KMS-11 (cell line): ENCODE data around the gene HSD11B1L.

Experiments
- H2AFZ ChIP-seq: fragments of 200-600 bp; sonication (generic); 2 replicates; pipeline ENCODE4 v1.6.1; 2016; ENCODE audit warnings: antibody characterized with exemption, mixed run types, low read depth
- H3K27ac ChIP-seq: fragments of 200-600 bp; sonication (generic); 2 replicates; pipeline ENCODE4 v1.6.1; 2016; ENCODE audit warnings: mild to moderate bottlenecking, mixed run types
- H3K27me3 ChIP-seq: fragments of 200-600 bp; sonication (generic); 2 replicates; pipeline ENCODE4 v1.6.1; 2017; ENCODE audit warnings: mild to moderate bottlenecking, low read depth, mixed run types, moderate library complexity; ENCODE audit not compliant: insufficient read depth
- H3K36me3 ChIP-seq: fragments of 200-600 bp; sonication (generic); 2 replicates; pipeline ENCODE4 v1.6.1; 2017; ENCODE audit warnings: mild to moderate bottlenecking, mixed run types; ENCODE audit not compliant: insufficient read depth
- H3K4me1 ChIP-seq: fragments of 200-600 bp; sonication (generic); 2 replicates; pipeline ENCODE4 v1.6.1; 2016; ENCODE audit warnings: mild to moderate bottlenecking, low read depth, mixed run types; ENCODE audit not compliant: poor library complexity, severe bottlenecking
- H3K4me2 ChIP-seq: fragments of 200-600 bp; sonication (generic); 2 replicates; pipeline ENCODE4 v1.7.0; 2016; ENCODE audit warnings: mild to moderate bottlenecking, mixed run types
- H3K4me3 ChIP-seq: fragments of 200-600 bp; sonication (generic); IDR thresholded peaks from 2 replicates; pipeline ENCODE4 v1.6.1; 2017; ENCODE audit warnings: low read depth, low read length, mixed read lengths; ENCODE audit not compliant: insufficient read depth
- H3K79me2 ChIP-seq: fragments of 200-600 bp; sonication (generic); 2 replicates; pipeline ENCODE4 v1.6.1; 2016; ENCODE audit warnings: low read depth, mixed run types; ENCODE audit not compliant: insufficient read depth
- H3K9ac ChIP-seq: fragments of 200-600 bp; sonication (generic); 2 replicates; pipeline ENCODE4 v1.6.1; 2016; ENCODE audit warnings: mild to moderate bottlenecking, mixed run types
- H4K20me1 ChIP-seq: fragments of 200-600 bp; sonication (generic); 2 replicates; pipeline ENCODE4 v1.6.1; 2016; ENCODE audit warnings: mild to moderate bottlenecking, mixed run types; ENCODE audit not compliant: insufficient read depth
- TF ChIP-seq, protein P1 (sequence below): fragments of 200-600 bp; sonication (generic); conservative IDR thresholded peaks from 2 replicates; pipeline ENCODE4 v1.6.1; 2017; ENCODE audit warnings: low read depth, mild to moderate bottlenecking, antibody characterized with exemption, low read length, moderate library complexity, mixed read lengths

The HSD11B1L gene

DNA sequence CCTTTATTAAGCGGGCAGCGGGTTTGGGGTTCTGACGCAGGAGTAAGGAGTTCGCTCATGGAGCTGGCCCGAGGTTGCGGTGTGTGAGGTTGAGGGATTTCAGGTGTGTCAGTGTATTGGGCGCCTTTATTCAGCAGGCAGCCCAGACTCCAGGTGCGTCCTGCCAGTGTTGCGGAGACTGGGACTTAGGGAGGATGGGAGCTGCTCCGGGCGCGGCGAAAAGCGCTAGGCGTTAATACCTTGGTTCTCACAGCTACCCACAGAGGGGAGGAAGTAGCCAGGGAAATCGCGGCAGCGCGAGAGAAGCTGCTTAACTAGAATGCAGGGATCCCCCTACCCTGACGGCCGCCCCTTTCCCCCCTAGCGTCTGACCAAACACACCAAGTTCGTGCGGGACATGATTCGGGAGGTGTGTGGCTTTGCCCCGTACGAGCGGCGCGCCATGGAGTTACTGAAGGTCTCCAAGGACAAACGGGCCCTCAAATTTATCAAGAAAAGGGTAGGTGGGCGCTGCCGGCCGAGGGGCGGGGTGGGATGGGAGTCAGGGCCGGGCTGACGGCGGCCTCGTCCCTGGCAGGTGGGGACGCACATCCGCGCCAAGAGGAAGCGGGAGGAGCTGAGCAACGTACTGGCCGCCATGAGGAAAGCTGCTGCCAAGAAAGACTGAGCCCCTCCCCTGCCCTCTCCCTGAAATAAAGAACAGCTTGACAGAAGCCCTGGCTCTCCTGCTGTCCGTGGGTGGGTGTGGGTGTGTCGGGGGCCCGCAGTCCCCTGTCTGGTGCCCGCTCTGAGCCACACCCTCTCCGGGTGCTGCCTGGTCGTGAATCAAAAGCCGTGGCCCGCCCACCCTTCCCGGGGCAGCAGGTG lies 10.4 kb downstream of the HSD11B1L start:
- H3K36me3 ChIP-seq: peaks cover 12% of the 10 kb centered on the region; the same call in 1 of the 2 replicates
- no peak overlapping the region for H2AFZ ChIP-seq
- H4K20me1 ChIP-seq: peaks cover 6% of the 10 kb centered on the region; the same call in 1 of the 2 replicates
- peaks cover 8% of the 10 kb centered on the region for H3K4me1 ChIP-seq
- H3K4me2 ChIP-seq: peak overlapping the region; percentile 26
- H3K27ac ChIP-seq: peak overlapping the region; percentile 97
- H3K4me3 ChIP-seq: no peak overlapping the region
- TF ChIP-seq, protein P1, sequence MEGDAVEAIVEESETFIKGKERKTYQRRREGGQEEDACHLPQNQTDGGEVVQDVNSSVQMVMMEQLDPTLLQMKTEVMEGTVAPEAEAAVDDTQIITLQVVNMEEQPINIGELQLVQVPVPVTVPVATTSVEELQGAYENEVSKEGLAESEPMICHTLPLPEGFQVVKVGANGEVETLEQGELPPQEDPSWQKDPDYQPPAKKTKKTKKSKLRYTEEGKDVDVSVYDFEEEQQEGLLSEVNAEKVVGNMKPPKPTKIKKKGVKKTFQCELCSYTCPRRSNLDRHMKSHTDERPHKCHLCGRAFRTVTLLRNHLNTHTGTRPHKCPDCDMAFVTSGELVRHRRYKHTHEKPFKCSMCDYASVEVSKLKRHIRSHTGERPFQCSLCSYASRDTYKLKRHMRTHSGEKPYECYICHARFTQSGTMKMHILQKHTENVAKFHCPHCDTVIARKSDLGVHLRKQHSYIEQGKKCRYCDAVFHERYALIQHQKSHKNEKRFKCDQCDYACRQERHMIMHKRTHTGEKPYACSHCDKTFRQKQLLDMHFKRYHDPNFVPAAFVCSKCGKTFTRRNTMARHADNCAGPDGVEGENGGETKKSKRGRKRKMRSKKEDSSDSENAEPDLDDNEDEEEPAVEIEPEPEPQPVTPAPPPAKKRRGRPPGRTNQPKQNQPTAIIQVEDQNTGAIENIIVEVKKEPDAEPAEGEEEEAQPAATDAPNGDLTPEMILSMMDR: no peak
- peaks cover 36% of the 10 kb centered on the region for H3K79me2 ChIP-seq
- H3K27me3 ChIP-seq: no peaks in the 10 kb centered on the region
- peak overlapping the region; percentile 99 for H3K9ac ChIP-seq

- peak overlapping the region; percentile 15; the same call in 1 of the 2 replicates for H3K27ac ChIP-seq
- H2AFZ ChIP-seq: no peak overlapping the region
- peaks cover 6% of the 10 kb centered on the region; the same call in 1 of the 2 replicates for H4K20me1 ChIP-seq
- H3K9ac ChIP-seq: no peak overlapping the region
- H3K36me3 ChIP-seq: peaks cover 12% of the 10 kb centered on the region; the same call in 1 of the 2 replicates
- H3K4me3 ChIP-seq: no peak overlapping the region
- TF ChIP-seq, protein P1: no peak
- no peaks in the 10 kb centered on the region for H3K27me3 ChIP-seq
- peaks cover 4% of the 10 kb centered on the region for H3K4me1 ChIP-seq
- H3K79me2 ChIP-seq: peaks cover 36% of the 10 kb centered on the region
- peak overlapping the region; percentile 26 for H3K4me2 ChIP-seq
Measured at GRCh38 chr19:5691822-5692722, 11.2 kb downstream of the HSD11B1L start.

DNA sequence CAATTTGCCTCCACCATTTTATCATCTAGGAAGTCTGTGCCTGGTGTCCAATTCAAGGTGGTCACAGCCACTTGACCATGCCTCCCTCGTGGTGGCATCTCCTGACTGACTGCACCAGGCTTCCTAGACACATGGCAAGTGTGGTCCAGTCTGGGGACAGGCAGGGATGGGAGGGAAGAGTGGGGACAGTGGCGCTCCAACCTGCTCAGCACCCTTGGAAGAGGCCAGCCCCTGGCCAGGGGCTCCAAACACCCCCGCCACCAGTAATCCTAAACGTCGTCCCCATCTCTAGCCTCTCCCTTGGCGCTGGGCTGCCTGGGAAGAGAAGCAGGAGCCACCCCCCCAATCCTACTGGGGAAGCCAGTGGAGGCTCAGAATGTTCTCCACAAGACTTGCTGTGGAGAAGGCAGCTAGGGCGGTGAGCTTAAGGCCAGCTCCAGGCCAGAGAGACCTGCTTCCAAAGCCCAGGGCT lies 11.9 kb downstream of the HSD11B1L start:
- Histone ChIP-seq H3K4me1 (peaks cover 4% of the 10 kb centered on the region), H2AFZ (no peak overlapping the region), H3K9ac (no peak overlapping the region), H3K79me2 (peaks cover 36% of the 10 kb centered on the region), H3K36me3 (peaks cover 12% of the 10 kb centered on the region; the same call in 1 of the 2 replicates), H4K20me1 (peaks cover 6% of the 10 kb centered on the region; the same call in 1 of the 2 replicates), H3K27me3 (no peaks in the 10 kb centered on the region), H3K4me3 (no peak overlapping the region), H3K4me2 (no peak overlapping the region), H3K27ac (peak overlapping the region; percentile 15; the same call in 1 of the 2 replicates)
- TF ChIP-seq, protein P1: no peak
